ENCODE data around the gene CHST7.

CHST7 gene

GRCh38 chrX:46645614-46646013 is 72.0 kb downstream of the CHST7 start:
- no peak for DNase-seq (ENCODE audit: extremely low read depth in 1 of 2, low read depth in 1 of 2)

GRCh38 chrX:46647251-46647650 is 73.7 kb downstream of the CHST7 start:
- no peak for DNase-seq (ENCODE audit: extremely low read depth in 1 of 2, low read depth in 1 of 2)

Data from stimulated activated CD8-positive, alpha-beta memory T cell treated with anti-CD3 and anti-CD28 coated beads, Interleukin-7, amount 100 ng/mL, for 48 hours (primary cell).